ENCODE measurements around the gene KCNMA1. TPM values are rescaled to one million over a fixed set of nuclear protein-coding genes. Genes with fewer than 3 reads are reported as not detected.

Gene KCNMA1
- total RNA-seq, 2 donors from 2014 or later, result 168 to 188 TPM

GRCh38 chr10:77127243-77127642 is 510.4 kb downstream of the KCNMA1 start:
- no peak for TF ChIP-seq CTCF (IDR thresholded peaks at IDR 0.05)
- Histone ChIP-seq H3K4me1 (ENCODE audit: control insufficient read depth in 1 of 2, low read depth in 2 of 2) (peaks cover 0 to 8% of the 10 kb centered on the region in 2 donors), H3K27ac (no peak overlapping the region), H3K9me3 (no peaks in the 10 kb centered on the region), H3K27me3 (replicated peaks; ENCODE audit: insufficient read depth) (no peaks in the 10 kb centered on the region), H3K4me3 (no peak overlapping the region), H3K36me3 (no peaks in the 10 kb centered on the region)
- ATAC-seq (ENCODE audit: insufficient number of reproducible peaks, low FRiP score, low read depth), result no peak
- DNase-seq (ENCODE audit: low spot score), result no peak

GRCh38 chr10:77125231-77125630 is 512.4 kb downstream of the KCNMA1 start:
- H3K9me3 ChIP-seq, result no peaks in the 10 kb centered on the region
- ATAC-seq (ENCODE audit: insufficient number of reproducible peaks, low FRiP score, low read depth) (no peak), DNase-seq (ENCODE audit: low spot score) (no peak)
- H3K27me3 ChIP-seq (replicated peaks; ENCODE audit: insufficient read depth), result no peaks in the 10 kb centered on the region
- TF ChIP-seq CTCF (IDR thresholded peaks at IDR 0.05), result no peak
- peaks cover 0 to 12% of the 10 kb centered on the region in 2 donors for H3K4me1 ChIP-seq (ENCODE audit: control insufficient read depth in 1 of 2, low read depth in 2 of 2)
- H3K36me3 ChIP-seq, result no peaks in the 10 kb centered on the region
- H3K27ac ChIP-seq, result no peak overlapping the region
- no peak overlapping the region for H3K4me3 ChIP-seq

GRCh38 chr10:77123330-77123729 is 514.3 kb downstream of the KCNMA1 start:
- no peak for TF ChIP-seq CTCF (IDR thresholded peaks at IDR 0.05)
- ATAC-seq (ENCODE audit: insufficient number of reproducible peaks, low FRiP score, low read depth) (no peak), DNase-seq (ENCODE audit: low spot score) (no peak)
- Histone ChIP-seq H3K9me3 (no peaks in the 10 kb centered on the region), H3K4me3 (no peak overlapping the region), H3K36me3 (no peaks in the 10 kb centered on the region), H3K27ac (no peak overlapping the region), H3K4me1 (ENCODE audit: control insufficient read depth in 1 of 2, low read depth in 2 of 2) (peaks cover 0 to 5% of the 10 kb centered on the region in 2 donors), H3K27me3 (replicated peaks; ENCODE audit: insufficient read depth) (no peaks in the 10 kb centered on the region)

- Histone ChIP-seq H3K4me1 (ENCODE audit: control insufficient read depth in 1 of 2, low read depth in 2 of 2) (peaks cover 0 to 5% of the 10 kb centered on the region in 2 donors), H3K36me3 (no peaks in the 10 kb centered on the region), H3K9me3 (no peaks in the 10 kb centered on the region), H3K27me3 (replicated peaks; ENCODE audit: insufficient read depth) (no peaks in the 10 kb centered on the region), H3K27ac (no peak overlapping the region), H3K4me3 (no peak overlapping the region)
- DNase-seq (ENCODE audit: low spot score) (no peak), ATAC-seq (ENCODE audit: insufficient number of reproducible peaks, low FRiP score, low read depth) (no peak)
- no peak for TF ChIP-seq CTCF (IDR thresholded peaks at IDR 0.05)
Measured at GRCh38 chr10:77121829-77122228, 515.8 kb downstream of the KCNMA1 start.

- H3K27ac ChIP-seq, result no peak overlapping the region
- DNase-seq (ENCODE audit: low spot score) (no peak), ATAC-seq (ENCODE audit: insufficient number of reproducible peaks, low FRiP score, low read depth) (no peak)
- H3K27me3 ChIP-seq (replicated peaks; ENCODE audit: insufficient read depth), result no peaks in the 10 kb centered on the region
- H3K36me3 ChIP-seq, result no peaks in the 10 kb centered on the region
- H3K4me1 ChIP-seq (ENCODE audit: control insufficient read depth in 1 of 2, low read depth in 2 of 2), result peaks cover 0 to 5% of the 10 kb centered on the region in 2 donors
- H3K4me3 ChIP-seq, result no peak overlapping the region
- H3K9me3 ChIP-seq, result no peaks in the 10 kb centered on the region
- no peak for TF ChIP-seq CTCF (IDR thresholded peaks at IDR 0.05)
Measured at GRCh38 chr10:77120666-77121376, 516.8 kb downstream of the KCNMA1 start.
